GM23338 (cell line): ENCODE results near the gene SNRPD3. TPM values are rescaled to one million over a fixed set of nuclear protein-coding genes. Genes with fewer than 3 reads are reported as not detected.
A peak's percentile ranks its signal among the peaks of the same experiment; 100 is the strongest.

Experiments used
- ATAC-seq: fragments of 200-7000 bp; cut with Tn5 transposase; 3 replicates; pipeline ENCODE4 v1.9.1; 2020
- DNase-seq: peaks from one replicate; pipeline ENCODE4 v3.0.0-alpha.2; 2015; ENCODE audit warnings: low spot score
- H2AFZ ChIP-seq: fragments of 200-600 bp; sonication (generic); 2 replicates; pipeline ENCODE4 v1.8.0; 2016; ENCODE audit warnings: antibody characterized with exemption, mild to moderate bottlenecking, moderate library complexity
- H3F3A ChIP-seq: fragments of 200-600 bp; sonication (generic); replicated peaks from 2 replicates; pipeline ENCODE4 v1.8.0; 2017; ENCODE audit warnings: antibody characterized with exemption, mixed run types, low read depth
- H3K27ac ChIP-seq: fragments of 200-600 bp; sonication (generic); 2 replicates; pipeline ENCODE4 v1.6.1; 2016; ENCODE audit warnings: low read depth
- H3K27me3 ChIP-seq: fragments of 200-600 bp; sonication (generic); 2 replicates; pipeline ENCODE4 v1.8.0; 2016; ENCODE audit warnings: mild to moderate bottlenecking, mixed run types, moderate library complexity; ENCODE audit not compliant: insufficient read depth
- H3K36me3 ChIP-seq: fragments of 200-600 bp; sonication (generic); 2 replicates; pipeline ENCODE4 v1.8.0; 2016; ENCODE audit warnings: mild to moderate bottlenecking; ENCODE audit not compliant: insufficient read depth
- H3K4me1 ChIP-seq: fragments of 200-600 bp; sonication (generic); 2 replicates; pipeline ENCODE4 v1.8.0; 2016; ENCODE audit warnings: mild to moderate bottlenecking, moderate library complexity; ENCODE audit not compliant: insufficient read depth
- H3K4me2 ChIP-seq: fragments of 200-600 bp; sonication (generic); 2 replicates; pipeline ENCODE4 v1.7.1; 2017; ENCODE audit warnings: mixed run types
- H3K4me3 ChIP-seq: fragments of 200-600 bp; sonication (generic); 2 replicates; pipeline ENCODE4 v1.6.1; 2016; ENCODE audit warnings: mixed run types
- H3K79me2 ChIP-seq: fragments of 200-600 bp; sonication (generic); replicated peaks from 2 replicates; pipeline ENCODE4 v1.8.0; 2017; ENCODE audit warnings: mild to moderate bottlenecking; ENCODE audit not compliant: insufficient read depth
- H3K9me2 ChIP-seq: fragments of 200-600 bp; sonication (generic); 2 replicates; pipeline ENCODE4 v1.8.0; 2017; ENCODE audit not compliant: insufficient read depth
- H4K20me1 ChIP-seq: fragments of 200-600 bp; sonication (generic); replicated peaks from 2 replicates; pipeline ENCODE4 v1.8.0; 2017; ENCODE audit warnings: mild to moderate bottlenecking; ENCODE audit not compliant: insufficient read depth
- H3K27ac Mint-ChIP-seq: 2 replicates; pipeline ENCODE4 v1.8.0; 2020; ENCODE audit warnings: inconsistent platforms, mild to moderate bottlenecking, moderate library complexity, mixed read lengths
- H3K27me3 Mint-ChIP-seq: 3 replicates; pipeline ENCODE4 v1.8.0; 2022; ENCODE audit warnings: low read depth, mild to moderate bottlenecking, moderate library complexity, mixed read lengths, inconsistent platforms; ENCODE audit not compliant: insufficient read depth, poor library complexity
- H3K36me3 Mint-ChIP-seq: 3 replicates; pipeline ENCODE4 v1.8.0; 2021; ENCODE audit warnings: low read depth, mild to moderate bottlenecking, inconsistent platforms, moderate library complexity, mixed read lengths
- H3K4me1 Mint-ChIP-seq: 3 replicates; pipeline ENCODE4 v1.8.0; 2020; ENCODE audit warnings: mild to moderate bottlenecking, inconsistent platforms, mixed read lengths
- H3K4me3 Mint-ChIP-seq: 3 replicates; pipeline ENCODE4 v1.8.0; 2021; ENCODE audit warnings: moderate library complexity, mild to moderate bottlenecking, inconsistent platforms, mixed read lengths
- H3K9me3 Mint-ChIP-seq: 3 replicates; pipeline ENCODE4 v1.8.0; 2020; ENCODE audit warnings: moderate library complexity, mild to moderate bottlenecking, inconsistent platforms, mixed read lengths
- CREB1 ChIP-seq: fragments of 250-450 bp; sonication (Bioruptor Pico); IDR thresholded peaks from 2 replicates; pipeline ENCODE4 v1.5.0; 2020; ENCODE audit warnings: low read depth, mild to moderate bottlenecking, moderate library complexity
- EZH2 ChIP-seq: fragments of 200-600 bp; sonication (generic); IDR thresholded peaks from one replicate; pipeline ENCODE4 v1.8.0; 2017; ENCODE audit warnings: antibody characterized with exemption, mild to moderate bottlenecking, low read depth; ENCODE audit not compliant: unreplicated experiment
- EZH2phosphoT487 ChIP-seq: fragments of 200-600 bp; sonication (generic); IDR thresholded peaks from one replicate; pipeline ENCODE4 v1.8.1; 2018; ENCODE audit warnings: antibody characterized with exemption; ENCODE audit not compliant: unreplicated experiment
- JUNB ChIP-seq: IDR thresholded peaks from one replicate; pipeline ENCODE4 v1.6.1; 2016; ENCODE audit warnings: antibody characterized with exemption; ENCODE audit not compliant: unreplicated experiment
- NANOG ChIP-seq: IDR thresholded peaks from 2 replicates; pipeline ENCODE4 v1.6.1; 2016; ENCODE audit warnings: antibody characterized with exemption, borderline replicate concordance
- POLR2AphosphoS5 ChIP-seq: IDR thresholded peaks from 2 replicates; pipeline ENCODE4 v1.6.1; 2016; ENCODE audit warnings: antibody characterized with exemption, low read depth
- STAT1 ChIP-seq: IDR thresholded peaks from one replicate; pipeline ENCODE4 v1.6.1; 2016; ENCODE audit warnings: antibody characterized with exemption; ENCODE audit not compliant: unreplicated experiment
- ZNF331 ChIP-seq: fragments of 250-450 bp; sonication (Bioruptor Pico); IDR thresholded peaks from 2 replicates; pipeline ENCODE4 v1.5.0; 2020; ENCODE audit warnings: low read depth, mild to moderate bottlenecking, moderate library complexity
- polyA plus RNA-seq: library from polyadenylated mRNA; unstranded; fragments of >200 nt; fragmentation: Nextera tagmentation; extraction: Ambion mirVana; gene quantifications from 2 replicates; pipeline ENCODE4 v1.2.1, GENCODE V29; 2016
- total RNA-seq: library from RNA; depleted of rRNA; stranded (reverse); fragments of >200 nt; shearing (Covaris generic); gene quantifications from 2 replicates; pipeline ENCODE4 v1.2.3, GENCODE V29; 2014
- TF ChIP-seq, protein P1 (sequence below), 2 experiments: fragments of 200-600 bp in 1 of 2; sonication (generic) in 1 of 2; conservative IDR thresholded peaks; 2 replicates each; pipeline versions ENCODE4 v1.5.1 to v1.6.1; 2016 to 2017; ENCODE audit warnings: antibody characterized with exemption in 2 of 2, low read depth in 2 of 2, mild to moderate bottlenecking in 2 of 2, moderate library complexity in 1 of 2
- TF ChIP-seq, protein P2 (sequence below): IDR thresholded peaks from 2 replicates; pipeline ENCODE4 v1.6.1; 2016; ENCODE audit warnings: antibody characterized with exemption
- TF ChIP-seq, protein P3 (sequence below): IDR thresholded peaks from one replicate; pipeline ENCODE4 v1.6.1; 2018; ENCODE audit warnings: antibody characterized with exemption; ENCODE audit not compliant: unreplicated experiment

The SNRPD3 gene
- total and polyA plus RNA-seq, 2 experiments from 2014 or later = 314 to 375 TPM

DNA sequence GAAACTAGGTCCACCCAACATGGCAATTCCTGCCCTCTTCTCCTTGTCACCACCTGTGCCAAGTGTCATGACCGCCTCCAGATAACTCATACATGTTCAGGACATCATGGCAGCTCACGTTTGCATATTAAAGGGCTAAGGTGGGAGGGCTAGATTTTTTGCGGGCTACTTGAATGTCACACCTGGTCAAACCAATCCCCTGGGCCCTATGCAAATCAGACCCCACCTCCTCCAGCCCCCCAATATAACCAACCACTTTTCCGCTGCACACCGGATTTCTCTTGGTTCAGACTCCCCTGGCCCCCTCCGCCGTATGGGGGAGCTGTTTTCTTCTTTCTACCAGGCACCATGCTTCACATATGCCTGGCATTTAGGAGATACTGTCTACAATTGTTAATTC is 48.1 kb upstream of the SNRPD3 start:
- H3K27me3 Mint-ChIP-seq = peaks cover 4% of the 10 kb centered on the region
- DNase-seq (peak; percentile 92), ATAC-seq (peak; percentile 90)
- TF ChIP-seq, protein P1, sequence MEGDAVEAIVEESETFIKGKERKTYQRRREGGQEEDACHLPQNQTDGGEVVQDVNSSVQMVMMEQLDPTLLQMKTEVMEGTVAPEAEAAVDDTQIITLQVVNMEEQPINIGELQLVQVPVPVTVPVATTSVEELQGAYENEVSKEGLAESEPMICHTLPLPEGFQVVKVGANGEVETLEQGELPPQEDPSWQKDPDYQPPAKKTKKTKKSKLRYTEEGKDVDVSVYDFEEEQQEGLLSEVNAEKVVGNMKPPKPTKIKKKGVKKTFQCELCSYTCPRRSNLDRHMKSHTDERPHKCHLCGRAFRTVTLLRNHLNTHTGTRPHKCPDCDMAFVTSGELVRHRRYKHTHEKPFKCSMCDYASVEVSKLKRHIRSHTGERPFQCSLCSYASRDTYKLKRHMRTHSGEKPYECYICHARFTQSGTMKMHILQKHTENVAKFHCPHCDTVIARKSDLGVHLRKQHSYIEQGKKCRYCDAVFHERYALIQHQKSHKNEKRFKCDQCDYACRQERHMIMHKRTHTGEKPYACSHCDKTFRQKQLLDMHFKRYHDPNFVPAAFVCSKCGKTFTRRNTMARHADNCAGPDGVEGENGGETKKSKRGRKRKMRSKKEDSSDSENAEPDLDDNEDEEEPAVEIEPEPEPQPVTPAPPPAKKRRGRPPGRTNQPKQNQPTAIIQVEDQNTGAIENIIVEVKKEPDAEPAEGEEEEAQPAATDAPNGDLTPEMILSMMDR (conservative IDR thresholded peaks at IDR 0.05; ENCODE audit: low read depth in 2 of 2) = peak; percentile 66 to 69
- peak; percentile 39; the same call in 1 of the 2 replicates for TF ChIP-seq CREB1 (CRISPR knock-in tag)
- TF ChIP-seq ZNF331 (CRISPR knock-in tag) = no peak
- Histone ChIP-seq H3K4me2 (peak overlapping the region; percentile 50), H3K27me3 (no peaks in the 10 kb centered on the region), H4K20me1 (no peaks in the 10 kb centered on the region), H3K4me1 (peaks cover 13% of the 10 kb centered on the region), H3K27ac (peak overlapping the region; percentile 46), H3K36me3 (no peaks in the 10 kb centered on the region), H3K4me3 (peak overlapping the region; percentile 4; the same call in 1 of the 2 replicates), H3F3A (no peaks in the 10 kb centered on the region; the same call in 1 of the 2 replicates), H3K79me2 (no peaks in the 10 kb centered on the region), H3K9me2 (0 out of 2 replicates have a peak, but pooled peaks cover 7% of the 10 kb centered on the region), H2AFZ (no peak overlapping the region)
- peaks cover 21% of the 10 kb centered on the region for H3K4me1 Mint-ChIP-seq
- no peaks in the 10 kb centered on the region for H3K36me3 Mint-ChIP-seq
- H3K9me3 Mint-ChIP-seq = no peaks in the 10 kb centered on the region
- 0 out of 3 replicates have a peak overlapping the region, but pooled peaks have one; percentile 28 for H3K4me3 Mint-ChIP-seq
- H3K27ac Mint-ChIP-seq = no peak overlapping the region

DNA sequence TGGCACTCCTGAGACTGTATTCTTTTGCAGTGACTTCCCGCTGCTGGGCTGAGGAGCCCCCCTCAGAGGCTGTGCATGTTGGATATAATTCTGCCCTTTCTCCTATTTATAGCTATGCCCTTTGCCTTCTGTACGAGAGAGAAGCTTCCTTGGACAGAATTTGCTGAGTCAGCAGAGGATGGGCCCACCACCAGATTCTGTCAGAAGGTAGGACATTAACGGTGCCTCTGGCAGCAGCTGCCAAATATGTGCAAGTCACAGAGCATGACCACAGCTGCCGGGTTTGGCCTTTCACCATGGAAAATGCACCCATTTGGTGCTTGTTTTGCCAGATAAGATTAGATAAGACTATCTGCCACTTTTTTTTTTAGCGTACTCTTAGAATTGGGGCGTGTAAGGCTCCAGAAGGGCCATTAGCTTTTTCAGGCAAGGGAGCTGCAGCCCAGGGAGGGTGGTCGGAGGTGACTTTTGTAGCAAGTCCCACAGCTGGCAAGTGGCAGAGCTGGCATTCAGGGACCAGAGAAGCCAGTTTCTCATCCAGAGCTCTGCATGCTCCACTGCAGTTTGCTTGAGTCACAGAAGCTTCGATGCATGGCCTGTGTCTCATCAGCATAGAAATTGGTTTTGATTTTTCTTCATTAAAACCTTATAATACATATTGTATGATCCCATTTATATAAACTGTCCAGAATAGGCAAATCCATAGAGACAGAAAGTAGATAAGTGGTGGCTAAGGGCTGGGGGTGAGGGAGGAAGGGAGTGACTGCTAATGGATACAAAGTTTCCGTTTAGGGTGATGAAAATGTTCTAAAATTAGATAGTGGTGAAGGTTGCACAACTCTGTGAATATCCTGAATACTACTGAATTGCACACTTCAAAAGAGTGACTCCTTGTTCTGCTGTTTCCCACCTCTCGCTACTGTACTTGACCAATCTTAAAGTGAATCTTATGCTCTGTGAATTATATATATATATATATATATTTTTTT is 44.9 kb upstream of the SNRPD3 start:
- no peak overlapping the region for H3K4me3 ChIP-seq
- H4K20me1 ChIP-seq = no peaks in the 10 kb centered on the region
- no peak overlapping the region for H3K27ac ChIP-seq
- Mint-ChIP-seq H3K9me3 (no peaks in the 10 kb centered on the region), H3K36me3 (no peaks in the 10 kb centered on the region), H3K27ac (no peak overlapping the region; the same call in 1 of the 2 replicates), H3K4me3 (no peak overlapping the region), H3K4me1 (peaks cover 25% of the 10 kb centered on the region), H3K27me3 (peaks cover 13% of the 10 kb centered on the region)
- H2AFZ ChIP-seq = 0 out of 2 replicates have a peak overlapping the region, but pooled peaks have one; percentile 1
- no peaks in the 10 kb centered on the region for H3K79me2 ChIP-seq
- H3F3A ChIP-seq = no peaks in the 10 kb centered on the region; the same call in 1 of the 2 replicates
- no peak overlapping the region for H3K4me2 ChIP-seq
- peaks cover 18% of the 10 kb centered on the region for H3K4me1 ChIP-seq
- no peaks in the 10 kb centered on the region for H3K27me3 ChIP-seq
- H3K36me3 ChIP-seq = no peaks in the 10 kb centered on the region
- DNase-seq (no peak), ATAC-seq (no peak)
- H3K9me2 ChIP-seq = 0 out of 2 replicates have a peak, but pooled peaks cover 7% of the 10 kb centered on the region
- TF ChIP-seq, protein P2, sequence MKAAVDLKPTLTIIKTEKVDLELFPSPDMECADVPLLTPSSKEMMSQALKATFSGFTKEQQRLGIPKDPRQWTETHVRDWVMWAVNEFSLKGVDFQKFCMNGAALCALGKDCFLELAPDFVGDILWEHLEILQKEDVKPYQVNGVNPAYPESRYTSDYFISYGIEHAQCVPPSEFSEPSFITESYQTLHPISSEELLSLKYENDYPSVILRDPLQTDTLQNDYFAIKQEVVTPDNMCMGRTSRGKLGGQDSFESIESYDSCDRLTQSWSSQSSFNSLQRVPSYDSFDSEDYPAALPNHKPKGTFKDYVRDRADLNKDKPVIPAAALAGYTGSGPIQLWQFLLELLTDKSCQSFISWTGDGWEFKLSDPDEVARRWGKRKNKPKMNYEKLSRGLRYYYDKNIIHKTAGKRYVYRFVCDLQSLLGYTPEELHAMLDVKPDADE = no peak
- TF ChIP-seq, protein P3, sequence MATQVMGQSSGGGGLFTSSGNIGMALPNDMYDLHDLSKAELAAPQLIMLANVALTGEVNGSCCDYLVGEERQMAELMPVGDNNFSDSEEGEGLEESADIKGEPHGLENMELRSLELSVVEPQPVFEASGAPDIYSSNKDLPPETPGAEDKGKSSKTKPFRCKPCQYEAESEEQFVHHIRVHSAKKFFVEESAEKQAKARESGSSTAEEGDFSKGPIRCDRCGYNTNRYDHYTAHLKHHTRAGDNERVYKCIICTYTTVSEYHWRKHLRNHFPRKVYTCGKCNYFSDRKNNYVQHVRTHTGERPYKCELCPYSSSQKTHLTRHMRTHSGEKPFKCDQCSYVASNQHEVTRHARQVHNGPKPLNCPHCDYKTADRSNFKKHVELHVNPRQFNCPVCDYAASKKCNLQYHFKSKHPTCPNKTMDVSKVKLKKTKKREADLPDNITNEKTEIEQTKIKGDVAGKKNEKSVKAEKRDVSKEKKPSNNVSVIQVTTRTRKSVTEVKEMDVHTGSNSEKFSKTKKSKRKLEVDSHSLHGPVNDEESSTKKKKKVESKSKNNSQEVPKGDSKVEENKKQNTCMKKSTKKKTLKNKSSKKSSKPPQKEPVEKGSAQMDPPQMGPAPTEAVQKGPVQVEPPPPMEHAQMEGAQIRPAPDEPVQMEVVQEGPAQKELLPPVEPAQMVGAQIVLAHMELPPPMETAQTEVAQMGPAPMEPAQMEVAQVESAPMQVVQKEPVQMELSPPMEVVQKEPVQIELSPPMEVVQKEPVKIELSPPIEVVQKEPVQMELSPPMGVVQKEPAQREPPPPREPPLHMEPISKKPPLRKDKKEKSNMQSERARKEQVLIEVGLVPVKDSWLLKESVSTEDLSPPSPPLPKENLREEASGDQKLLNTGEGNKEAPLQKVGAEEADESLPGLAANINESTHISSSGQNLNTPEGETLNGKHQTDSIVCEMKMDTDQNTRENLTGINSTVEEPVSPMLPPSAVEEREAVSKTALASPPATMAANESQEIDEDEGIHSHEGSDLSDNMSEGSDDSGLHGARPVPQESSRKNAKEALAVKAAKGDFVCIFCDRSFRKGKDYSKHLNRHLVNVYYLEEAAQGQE = no peak
- TF ChIP-seq NANOG (no peak), POLR2AphosphoS5 (no peak), EZH2 (no peak), STAT1 (no peak), CREB1 (CRISPR knock-in tag) (no peak), EZH2phosphoT487 (no peak), ZNF331 (CRISPR knock-in tag) (no peak), JUNB (no peak)
